Ovary (tissue), 9 donors: ENCODE data around the gene ARID5B. TPM values are rescaled to one million over a fixed set of nuclear protein-coding genes. Genes with fewer than 3 reads are reported as not detected.

Experiments
- DNase-seq, 5 donors: peaks; one replicate each; pipeline ENCODE4 v3.0.0-alpha.2; 2019 to 2020
- H3K27ac ChIP-seq, 2 donors: fragments of 200-600 bp; one replicate each; pipeline versions ENCODE4 v1.5.1 to v1.8.0; 2019 to 2022
- H3K27me3 ChIP-seq: fragments of 200-600 bp; one replicate; pipeline ENCODE4 v1.8.0; 2022
- H3K36me3 ChIP-seq: fragments of 200-600 bp; sonication (generic); one replicate; pipeline ENCODE4 v1.5.1; 2019
- H3K4me1 ChIP-seq: one replicate; pipeline ENCODE4 v1.8.1; 2013; ENCODE audit warnings: mild to moderate bottlenecking, moderate library complexity; ENCODE audit not compliant: insufficient read depth
- H3K4me3 ChIP-seq: fragments of 200-600 bp; sonication (generic); one replicate; pipeline ENCODE4 v1.5.1; 2017
- H3K9me3 ChIP-seq, 2 donors: fragments of 200-600 bp in 1 of 2; sonication (generic) in 1 of 2; one replicate each; pipeline versions ENCODE4 v1.5.1 to v1.8.1; 2013 to 2019; ENCODE audit warnings: mild to moderate bottlenecking in 1 of 2, moderate library complexity in 1 of 2
- CTCF ChIP-seq, 3 donors: fragments of 450-650 bp in 2 of 3; fragments of 200-600 bp in 1 of 3; IDR thresholded peaks; one replicate each; pipeline versions ENCODE4 v1.5.1 to v1.8.0; 2016 to 2022; ENCODE audit warnings: antibody characterized with exemption in 3 of 3, mild to moderate bottlenecking in 1 of 3
- EP300 ChIP-seq: sonication (generic); formaldehyde crosslinking; IDR thresholded peaks from one replicate; pipeline ENCODE4 v1.6.1; 2017; ENCODE audit warnings: antibody characterized with exemption
- POLR2A ChIP-seq: fragments of 450-650 bp; IDR thresholded peaks from one replicate; pipeline ENCODE4 v1.6.1; 2017; ENCODE audit warnings: antibody characterized with exemption, mild to moderate bottlenecking, moderate library complexity
- WGBS, 3 donors: extraction: QIAGEN DNeasy Blood & Tissue Kit in 1 of 3; methylation state at CpG; one replicate each; pipeline versions ENCODE4 v1.1.5 to v1.1.7; 2013 to 2017; 5-methylcytosine and 5-hydroxymethylcytosine counted together
- intact Hi-C, 4 donors: fragments of 100-400 bp; cut with DNase I; formaldehyde crosslinking; loops; one replicate each; pipeline versions ENCODE4 v1.11.0 to v1.15.1; 2022 to 2023
- polyA plus RNA-seq, 2 donors: library from polyadenylated mRNA; stranded (reverse); fragments of 200-250 nt in 1 of 2; fragments of 350-450 nt in 1 of 2; fragmentation: Illumina TruSeq in 1 of 2; extraction: RNeasy Lipid Tissue Mini Kit (QIAGEN cat#74804) in 1 of 2; gene quantifications; one replicate each; pipeline ENCODE4 v1.2.3, GENCODE V29; 2013 to 2014
- total RNA-seq, 7 donors: library from RNA; depleted of rRNA in 2 of 7; stranded (reverse); fragments of >200 nt in 2 of 7; fragmentation: NEBNext Ultra II Directional in 3 of 7; extraction: Animal tissue kit (Norgen Biotek cat#: 25700) in 3 of 7; gene quantifications; one replicate each; pipeline versions ENCODE4 v1.1.0 to v1.2.4, GENCODE V29; 2016 to 2023
- donor health status: DM: no; HTN: no; CAD: no; lungs with moderate emphysema.
- donor health status: DM: no; HTN: no; CAD: no.
- donor health status: Bipolar disorder and iron deficiency.
- donor health status: DM: yes; HTN: yes; CAD: no.
- donor health status: DM: no; HTN: no; CAD: no.
- donor health status: DM: yes; HTN: yes; CAD: no.

ARID5B gene
- total and polyA plus RNA-seq, 9 donors = 18.3 to 61.8 (median 28.3) TPM

GRCh38 chr10:61958805-61959204 lies 57.3 kb downstream of the ARID5B start:
- no peaks in the 10 kb centered on the region for H3K36me3 ChIP-seq
- no peak for DNase-seq
- no peaks in the 10 kb centered on the region for H3K9me3 ChIP-seq
- TF ChIP-seq CTCF (IDR thresholded peaks at IDR 0.05) (no peak), POLR2A (no peak), EP300 (no peak)
- no peak overlapping the region for H3K4me3 ChIP-seq
- H3K27ac ChIP-seq = no peak overlapping the region
- intact Hi-C loops = no loop called here
- H3K4me1 ChIP-seq = no peaks in the 10 kb centered on the region
- no peaks in the 10 kb centered on the region for H3K27me3 ChIP-seq

GRCh38 chr10:61959814-61960213 lies 58.3 kb downstream of the ARID5B start:
- Histone ChIP-seq H3K4me3 (no peak overlapping the region), H3K27ac (no peak overlapping the region), H3K9me3 (no peaks in the 10 kb centered on the region), H3K4me1 (peaks cover 3% of the 10 kb centered on the region), H3K27me3 (no peaks in the 10 kb centered on the region), H3K36me3 (no peaks in the 10 kb centered on the region)
- intact Hi-C loops = no loop called here
- 82 to 90% (median 89%) methylated on average over 2 of the region's 2 CpGs for WGBS, 3 donors
- DNase-seq = no peak
- TF ChIP-seq POLR2A = no peak
- no peak for TF ChIP-seq CTCF (IDR thresholded peaks at IDR 0.05)
- no peak for TF ChIP-seq EP300

- H3K4me1 ChIP-seq = peaks cover 3% of the 10 kb centered on the region
- no peaks in the 10 kb centered on the region for H3K27me3 ChIP-seq
- no peak for TF ChIP-seq CTCF (IDR thresholded peaks at IDR 0.05)
- TF ChIP-seq POLR2A = no peak
- TF ChIP-seq EP300 = no peak
- intact Hi-C loops = no loop called here
- H3K9me3 ChIP-seq = no peaks in the 10 kb centered on the region
- WGBS, 3 donors = 96 to 100% (median 96%) methylated on average over 2 of the region's 2 CpGs
- DNase-seq = no peak
- H3K27ac ChIP-seq = no peak overlapping the region
- no peaks in the 10 kb centered on the region for H3K36me3 ChIP-seq
- H3K4me3 ChIP-seq = no peak overlapping the region
Observed at GRCh38 chr10:61960396-61961120, 59.1 kb downstream of the ARID5B start.

GRCh38 chr10:61961278-61961677 lies 59.8 kb downstream of the ARID5B start:
- TF ChIP-seq POLR2A = no peak
- TF ChIP-seq CTCF (IDR thresholded peaks at IDR 0.05) = no peak
- TF ChIP-seq EP300 = no peak
- intact Hi-C loops = no loop called here
- DNase-seq = no peak
- no peak overlapping the region for H3K27ac ChIP-seq
- no peaks in the 10 kb centered on the region for H3K36me3 ChIP-seq
- peaks cover 3% of the 10 kb centered on the region for H3K4me1 ChIP-seq
- no peaks in the 10 kb centered on the region for H3K9me3 ChIP-seq
- WGBS, 3 donors = 83 to 92% (median 89%) methylated on average over 8 of the region's 8 CpGs
- no peaks in the 10 kb centered on the region for H3K27me3 ChIP-seq
- H3K4me3 ChIP-seq = no peak overlapping the region
